Superior temporal gyrus (tissue), 1 donor: ENCODE measurements around the gene SMAD2.
"Not testable (repeated sequence)": the region's sequence is repeated elsewhere in the genome, so short reads cannot be mapped to it uniquely, and the experiment has no call there.

ENCODE experiments used
- DNase-seq: peaks from one replicate; pipeline ENCODE4 v3.0.0-alpha.2; 2016; ENCODE audit errors: extremely low spot score

The SMAD2 gene

GRCh38 chr18:47930199-47930930 is at the start of gene SMAD2:
SMAD2 (minus strand) TSS chr18:47930659; CDS start chr18:47896756, 33,903 bp downstream.
- DNase-seq, result peak; percentile 61

GRCh38 chr18:47979611-47980200 is 49.2 kb upstream of the SMAD2 start:
- DNase-seq, result no peak

GRCh38 chr18:47978603-47979002 is 48.1 kb upstream of the SMAD2 start:
- no peak for DNase-seq

- DNase-seq, result no peak
Observed at GRCh38 chr18:47978141-47978540, 47.7 kb upstream of the SMAD2 start.

DNA sequence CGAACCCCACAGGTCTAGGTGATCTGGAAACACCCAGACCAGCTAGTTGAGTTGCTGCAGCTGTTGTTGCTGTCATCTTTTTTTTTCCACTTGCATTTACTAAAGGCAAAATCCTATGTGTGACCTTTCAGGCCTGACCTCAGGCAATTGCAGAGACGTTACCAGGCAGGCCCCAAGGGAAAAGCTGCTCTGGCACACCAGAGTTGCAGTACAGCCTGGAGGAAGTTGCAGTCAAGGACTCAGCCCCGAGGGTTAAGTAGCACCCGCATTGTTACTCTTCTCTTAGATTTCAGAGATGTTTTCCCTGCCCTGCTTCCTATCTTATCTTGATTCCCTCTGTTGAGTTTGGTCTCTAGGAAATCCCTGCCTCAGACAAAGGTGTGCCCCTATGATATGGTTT is 45.2 kb upstream of the SMAD2 start:
- no peak for DNase-seq

- DNase-seq, result no peak
Observed at GRCh38 chr18:47975105-47975504, 44.6 kb upstream of the SMAD2 start.

GRCh38 chr18:47970664-47971531 is 40.4 kb upstream of the SMAD2 start:
- no peak for DNase-seq

- DNase-seq, result no peak
Observed at GRCh38 chr18:47969816-47970215, 39.4 kb upstream of the SMAD2 start.

- no peak for DNase-seq
Observed at GRCh38 chr18:47968721-47969120, 38.3 kb upstream of the SMAD2 start.

DNA sequence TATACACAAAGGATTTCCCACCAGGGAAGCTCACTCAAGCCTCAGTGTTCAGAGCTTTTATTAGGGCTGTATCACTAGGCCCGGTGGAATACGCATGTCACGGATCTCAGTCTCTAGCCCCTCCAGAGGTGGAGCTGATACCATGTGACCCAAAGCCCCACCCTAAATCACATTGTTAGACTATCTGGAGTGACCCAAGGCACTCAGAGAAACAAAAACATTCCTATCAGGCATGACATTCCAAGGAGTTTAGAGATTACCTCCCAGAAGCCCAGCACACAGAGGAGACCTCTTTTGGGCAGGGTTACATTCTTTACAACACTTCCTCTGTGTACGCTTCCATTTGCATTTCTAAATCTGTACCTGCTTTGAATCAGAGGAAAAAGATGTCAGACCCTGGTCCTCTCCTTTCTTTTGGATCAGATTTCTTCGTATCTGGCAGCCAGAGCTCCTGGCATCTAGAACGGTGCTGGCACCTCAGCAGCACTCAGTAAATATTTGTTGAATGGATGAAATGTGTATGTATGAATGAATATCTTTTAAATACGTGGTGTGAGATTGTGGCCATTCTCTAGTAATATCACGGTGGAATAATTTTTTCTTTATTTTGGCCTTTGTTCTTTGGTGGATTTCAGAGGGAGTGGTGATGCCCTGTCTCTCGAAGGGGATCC is 37.7 kb upstream of the SMAD2 start:
- no peak for DNase-seq

GRCh38 chr18:47964053-47964452 is 33.6 kb upstream of the SMAD2 start:
- no peak for DNase-seq

- not testable (repeated sequence) for DNase-seq
Observed at GRCh38 chr18:47961003-47961402, 30.5 kb upstream of the SMAD2 start.

GRCh38 chr18:47953471-47953931 is 23.0 kb upstream of the SMAD2 start:
- DNase-seq, result peak; percentile 67

DNA sequence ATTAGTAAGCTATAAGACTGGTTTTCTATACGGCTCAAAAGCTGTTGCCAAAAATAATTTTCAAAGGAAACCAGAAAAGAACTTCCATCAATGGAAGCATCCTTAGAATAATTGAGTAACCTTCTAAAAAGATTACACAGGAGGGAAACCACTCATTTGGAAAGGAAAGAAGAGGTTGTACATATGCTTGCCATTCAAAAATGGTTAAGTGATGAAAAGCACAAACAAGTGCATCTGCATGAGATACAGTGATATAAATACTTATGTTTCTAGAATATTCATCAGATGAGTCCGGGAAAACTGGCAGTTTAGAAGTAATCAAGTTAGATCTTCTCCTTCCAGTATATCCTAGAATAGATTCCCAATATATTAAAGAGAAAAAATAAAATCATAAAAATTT is 20.1 kb upstream of the SMAD2 start:
- no peak for DNase-seq

DNA sequence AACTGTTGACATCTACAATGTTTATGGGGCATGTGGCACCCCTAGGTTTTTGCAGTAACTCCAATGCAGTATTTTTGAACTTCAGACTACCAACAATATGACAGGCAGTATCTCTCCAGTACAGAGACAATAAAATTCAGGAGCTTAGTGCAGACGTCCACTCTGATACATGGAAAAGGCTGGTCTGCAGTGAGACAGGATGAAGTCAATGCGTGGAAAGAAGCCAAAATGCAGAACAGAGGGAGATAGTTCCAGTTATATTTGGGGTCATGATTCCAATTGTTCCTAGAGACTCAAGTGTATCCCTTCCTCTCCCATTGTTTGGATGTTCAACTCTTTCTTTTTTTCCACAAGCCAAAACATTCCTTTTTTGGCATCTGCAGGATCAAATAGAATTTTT is 18.7 kb upstream of the SMAD2 start:
- no peak for DNase-seq

GRCh38 chr18:47946889-47947288 is 16.4 kb upstream of the SMAD2 start:
- no peak for DNase-seq

- no peak for DNase-seq
Observed at GRCh38 chr18:47944972-47945852, 14.8 kb upstream of the SMAD2 start.

- DNase-seq, result no peak
Observed at GRCh38 chr18:47936952-47937351, 6.5 kb upstream of the SMAD2 start.

GRCh38 chr18:47935321-47936055 is 5.0 kb upstream of the SMAD2 start:
- peak; percentile 77 for DNase-seq

- no peak for DNase-seq
Observed at GRCh38 chr18:47932603-47933002, 2.1 kb upstream of the SMAD2 start.
